DOHH2 (cell line): ENCODE data around the gene YTHDF2.

ENCODE experiments used
- CTCF ChIP-seq: fragments of 200-600 bp; sonication (generic); IDR thresholded peaks from one replicate; pipeline ENCODE4 v1.5.1; 2014; ENCODE audit warnings: antibody characterized with exemption, mild to moderate bottlenecking, low read depth, low read length; ENCODE audit not compliant: poor library complexity, severe bottlenecking
- EZH2phosphoT487 ChIP-seq: fragments of 200-600 bp; sonication (generic); IDR thresholded peaks from 2 replicates; pipeline ENCODE4 v1.6.1; 2017; ENCODE audit warnings: borderline replicate concordance, mild to moderate bottlenecking, antibody characterized with exemption, low read length, moderate library complexity, mixed read lengths

DNA sequence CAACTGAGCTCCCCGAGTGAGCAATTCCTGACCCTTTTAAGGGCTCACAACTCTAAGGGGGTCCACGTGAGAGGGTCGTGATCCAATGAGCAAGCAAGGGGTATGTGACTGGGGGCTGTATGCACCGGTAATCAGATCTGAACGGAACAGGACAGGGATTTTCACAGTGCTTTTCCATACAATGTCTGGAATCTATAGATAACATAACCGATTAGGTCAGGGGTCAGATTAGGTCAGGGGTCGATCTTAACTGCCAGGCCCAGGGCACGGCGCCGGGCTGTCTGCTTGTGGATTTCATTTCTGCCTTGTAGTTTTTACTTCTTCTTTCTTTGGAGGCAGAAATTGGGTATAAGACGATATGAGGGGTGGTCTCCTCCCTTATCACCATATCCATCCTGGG, 44.6 kb downstream of the YTHDF2 start:
- TF ChIP-seq CTCF = no peak
- TF ChIP-seq EZH2phosphoT487 = no peak
